GM21390 (cell line): ENCODE measurements around the gene TFR2.

ENCODE experiments used
- ATAC-seq: cut with Tn5 transposase; IDR thresholded peaks from one replicate; pipeline ENCODE4 v1.9.1; 2021; ENCODE audit not compliant: unreplicated experiment

TFR2 gene

DNA sequence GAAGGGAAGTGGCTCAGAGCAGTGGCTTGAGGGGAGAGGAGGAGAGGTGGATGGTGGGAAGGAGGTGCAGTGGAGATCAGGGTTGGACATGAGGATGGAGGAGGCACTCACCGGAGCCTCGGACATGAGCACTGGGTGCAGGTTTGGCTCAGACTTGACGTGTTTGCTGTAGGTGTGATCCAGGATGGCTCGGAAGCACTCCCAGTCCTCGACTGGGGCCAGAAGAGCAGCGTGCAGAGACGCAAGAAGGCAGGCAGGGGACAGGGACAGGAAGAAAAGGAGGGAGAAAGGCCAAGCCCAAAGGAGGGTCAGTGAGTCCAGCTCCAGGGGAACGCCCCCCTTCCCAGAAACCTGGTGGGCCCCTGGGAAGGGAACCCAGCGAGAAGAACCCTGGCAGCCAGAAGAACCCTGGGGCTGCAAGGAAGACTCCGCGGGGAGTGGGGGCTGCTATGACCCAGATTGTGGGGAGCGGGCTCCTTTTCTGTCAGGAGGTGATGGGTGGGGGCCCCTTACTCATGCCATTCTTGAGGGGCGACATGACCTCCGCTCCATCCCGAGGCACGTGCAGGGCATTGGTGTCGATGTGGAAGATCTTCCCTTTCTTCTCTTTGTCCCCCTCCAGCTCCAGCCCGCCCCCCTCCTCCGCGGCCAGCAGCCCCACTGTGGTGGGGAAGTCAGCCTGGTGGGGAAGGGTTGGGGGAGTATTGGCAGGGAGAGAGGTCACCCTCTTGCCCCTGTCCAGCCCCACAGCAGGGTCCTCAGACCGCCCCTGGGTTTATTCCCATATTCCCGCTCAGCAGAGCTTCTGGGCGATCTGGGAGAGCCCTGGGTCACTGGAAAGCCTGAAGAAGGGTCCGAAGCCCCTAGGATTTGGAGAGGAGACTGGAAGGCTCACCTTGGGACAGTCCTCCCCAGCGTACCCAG, 13.8 kb upstream of the TFR2 start:
- ATAC-seq, result no peak

DNA sequence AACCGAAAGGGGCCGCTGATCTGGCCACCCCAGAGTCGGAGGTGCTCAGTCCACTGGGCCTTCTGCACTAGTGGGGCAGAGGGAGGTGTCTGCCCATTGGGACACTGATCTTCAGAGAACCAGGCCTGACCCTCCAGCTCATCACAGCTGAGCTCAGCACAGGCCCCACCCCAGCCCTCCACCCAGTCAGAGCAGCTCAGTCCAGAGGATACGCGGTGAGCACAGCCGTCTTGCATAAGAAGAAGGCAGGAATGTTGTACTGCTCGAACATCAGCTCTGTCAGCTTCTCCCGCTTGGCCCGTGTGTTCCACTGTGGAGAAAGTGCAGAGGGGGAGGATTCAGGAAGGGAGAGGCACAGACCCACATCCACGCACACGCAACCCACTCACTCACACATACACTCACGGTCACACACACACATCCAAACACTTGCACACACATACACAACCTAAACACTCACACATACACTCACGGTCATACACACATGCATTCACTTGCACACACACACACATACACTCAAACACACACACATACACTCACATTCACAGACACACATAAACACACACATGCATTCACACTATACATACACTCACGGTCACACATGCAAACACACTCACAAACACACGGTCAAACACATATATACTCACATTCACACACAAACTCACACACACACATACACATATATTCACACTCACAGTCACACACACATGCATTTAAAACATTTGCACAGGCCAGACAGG, 8.6 kb upstream of the TFR2 start:
- ATAC-seq, result no peak

- ATAC-seq, result no peak
These were observed 1.2 kb upstream of the TFR2 start for GRCh38 chr7:100642534-100642907.

- no peak for ATAC-seq
These were observed 645 bp upstream of the TFR2 start for GRCh38 chr7:100641860-100642533.

DNA sequence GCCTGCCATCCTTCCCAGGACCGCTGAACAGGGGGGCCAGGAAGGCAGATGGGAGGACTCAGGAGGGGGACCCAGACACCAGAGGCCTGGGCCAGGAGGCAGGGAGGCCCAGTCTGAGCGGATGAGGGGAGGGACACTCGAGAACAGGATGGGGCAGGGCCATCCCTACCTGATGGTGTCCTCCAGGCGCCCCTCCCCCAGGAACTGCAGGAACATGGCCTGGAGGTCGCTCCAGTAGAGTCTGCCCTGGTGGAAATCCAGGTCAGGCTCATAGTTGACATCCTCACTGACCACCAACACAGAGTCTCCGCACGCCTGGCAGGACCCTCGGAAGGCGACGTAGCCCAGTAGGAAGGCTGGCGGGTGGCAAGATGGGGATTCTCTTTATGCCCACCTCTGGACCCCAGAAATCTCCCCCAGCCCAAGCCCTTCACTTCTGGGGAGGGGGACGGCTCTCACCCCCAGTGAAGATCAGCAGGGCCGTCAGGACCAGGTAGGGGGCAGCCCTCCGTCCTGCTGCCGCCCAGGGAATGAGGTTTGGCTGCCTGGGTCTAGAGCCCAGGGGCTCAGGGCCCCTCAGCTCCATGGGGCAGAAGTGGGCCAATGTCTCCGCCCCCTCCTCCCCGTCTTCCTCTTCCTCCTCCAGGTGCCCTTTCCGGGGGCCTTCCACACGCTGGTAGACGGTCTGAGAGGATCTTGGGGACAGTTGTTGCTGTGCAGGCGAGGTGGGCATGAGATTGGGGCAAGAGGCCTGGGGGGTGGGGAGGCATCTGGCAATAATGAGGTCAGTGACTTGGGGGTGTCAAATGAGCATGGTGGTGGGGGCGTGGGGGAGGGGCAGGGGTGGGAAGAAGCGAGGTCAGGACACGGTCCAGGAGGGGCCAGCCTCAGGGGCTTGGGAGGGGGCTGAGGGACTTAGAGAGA, 573 bp downstream of the TFR2 start:
- ATAC-seq, result no peak

- no peak for ATAC-seq
These were observed 1.3 kb downstream of the TFR2 start for GRCh38 chr7:100639995-100640516.

DNA sequence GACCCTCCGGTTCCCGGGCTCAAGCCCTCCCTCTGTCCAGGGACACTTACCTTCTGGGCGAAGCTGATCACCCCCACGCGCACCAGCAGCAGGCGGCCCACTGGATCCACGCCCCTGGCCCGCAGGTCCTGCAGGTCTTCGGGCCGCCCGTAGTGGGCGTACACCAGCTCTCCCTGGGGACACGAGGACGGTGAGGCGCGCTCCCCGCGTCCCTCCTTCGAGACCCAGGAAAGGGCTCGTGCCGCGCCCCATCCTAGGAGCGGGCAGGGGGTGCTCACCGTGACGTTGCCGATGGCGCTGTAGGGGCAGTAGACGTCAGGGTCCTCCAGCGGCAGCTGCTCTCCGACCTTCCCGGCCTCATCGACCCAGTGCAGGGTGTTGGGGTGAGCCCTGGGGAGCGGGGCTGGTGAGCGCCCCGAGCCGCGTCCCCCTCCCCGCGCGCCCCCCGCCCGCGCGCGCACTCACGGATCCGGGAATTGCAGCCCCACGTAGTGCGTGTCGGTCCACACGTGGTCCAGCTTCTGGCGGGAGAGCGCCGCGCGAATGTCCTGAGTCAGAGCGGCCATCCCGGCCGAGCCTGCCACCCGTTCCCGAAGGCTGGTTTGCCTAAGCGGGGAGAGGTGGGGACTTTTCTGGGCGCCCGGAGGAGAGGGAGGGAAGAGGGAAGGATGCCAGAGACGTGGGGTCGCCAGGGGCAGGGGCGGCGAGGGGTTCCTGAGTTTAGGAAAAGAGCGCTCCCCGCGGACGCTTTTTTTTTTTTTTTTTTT, 8.2 kb downstream of the TFR2 start:
- peak; percentile 53 for ATAC-seq

DNA sequence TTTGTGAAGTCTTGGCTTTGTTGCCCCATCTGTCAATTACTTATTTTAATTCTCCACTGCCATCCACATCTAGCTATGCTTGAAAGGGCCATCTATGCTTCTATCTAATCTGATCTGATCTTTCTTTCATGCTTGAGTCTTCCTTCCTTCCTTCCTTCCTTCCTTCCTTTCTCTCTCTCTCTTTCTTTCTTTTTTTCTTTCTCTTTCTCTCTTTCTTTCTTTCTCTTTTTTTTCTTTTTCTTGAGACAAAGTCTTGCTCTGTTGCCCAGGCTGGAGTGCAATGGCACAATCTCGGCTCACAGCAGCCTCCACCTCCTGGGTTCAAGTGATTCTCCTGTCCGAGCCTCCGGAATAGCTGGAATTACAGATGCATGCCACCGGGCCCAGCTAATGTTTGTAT, 11.3 kb downstream of the TFR2 start:
- ATAC-seq, result no peak

DNA sequence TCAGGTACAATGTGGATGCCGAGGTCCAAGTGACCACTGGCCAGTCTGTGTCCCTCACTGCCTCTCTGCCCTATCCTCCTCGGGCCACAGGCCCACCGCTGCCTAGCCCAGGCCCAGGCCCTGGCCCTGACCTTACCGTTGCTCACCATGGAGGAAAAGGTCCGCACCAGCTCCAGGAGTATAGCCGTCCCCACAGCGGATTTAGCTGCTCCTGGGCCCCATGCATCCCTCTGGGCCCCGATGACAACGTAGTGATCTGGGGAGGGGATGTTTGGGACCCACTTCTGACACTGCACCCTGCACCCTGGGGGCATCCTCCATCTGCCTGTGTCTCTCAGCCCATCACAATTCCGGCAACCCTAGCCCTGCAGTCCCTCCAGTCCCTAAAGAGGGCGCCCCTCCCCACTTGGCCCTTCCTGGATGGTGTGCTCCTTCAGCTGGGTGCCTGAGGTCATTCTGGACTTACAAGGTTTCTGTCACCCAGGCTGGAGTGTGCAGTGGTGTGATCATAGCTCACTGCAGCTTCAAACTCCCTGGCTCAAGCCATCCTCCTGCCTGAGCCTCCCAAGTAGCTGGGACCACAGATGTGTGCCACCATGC, 12.1 kb downstream of the TFR2 start:
- ATAC-seq, result no peak

DNA sequence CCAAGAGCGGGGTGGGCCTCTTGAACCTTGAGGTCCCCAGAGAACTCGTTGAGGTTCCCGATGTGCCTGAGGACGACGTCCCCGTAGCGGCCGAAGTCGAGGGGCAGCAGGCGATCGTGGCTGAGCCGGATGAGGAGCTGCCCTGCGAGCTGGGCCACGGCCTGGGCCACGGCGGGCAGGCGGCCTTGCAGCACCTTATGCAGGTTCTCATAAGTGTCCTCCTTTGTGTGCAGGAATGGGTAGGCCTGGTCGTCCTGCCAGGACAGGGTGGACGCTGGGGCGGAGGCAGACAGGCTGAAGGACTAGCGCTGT, 14.2 kb downstream of the TFR2 start:
- ATAC-seq, result no peak

- peak; percentile 80 for ATAC-seq
These were observed 14.7 kb downstream of the TFR2 start for GRCh38 chr7:100626530-100627237.

- ATAC-seq, result no peak
These were observed 15.3 kb downstream of the TFR2 start for GRCh38 chr7:100626055-100626454.

DNA sequence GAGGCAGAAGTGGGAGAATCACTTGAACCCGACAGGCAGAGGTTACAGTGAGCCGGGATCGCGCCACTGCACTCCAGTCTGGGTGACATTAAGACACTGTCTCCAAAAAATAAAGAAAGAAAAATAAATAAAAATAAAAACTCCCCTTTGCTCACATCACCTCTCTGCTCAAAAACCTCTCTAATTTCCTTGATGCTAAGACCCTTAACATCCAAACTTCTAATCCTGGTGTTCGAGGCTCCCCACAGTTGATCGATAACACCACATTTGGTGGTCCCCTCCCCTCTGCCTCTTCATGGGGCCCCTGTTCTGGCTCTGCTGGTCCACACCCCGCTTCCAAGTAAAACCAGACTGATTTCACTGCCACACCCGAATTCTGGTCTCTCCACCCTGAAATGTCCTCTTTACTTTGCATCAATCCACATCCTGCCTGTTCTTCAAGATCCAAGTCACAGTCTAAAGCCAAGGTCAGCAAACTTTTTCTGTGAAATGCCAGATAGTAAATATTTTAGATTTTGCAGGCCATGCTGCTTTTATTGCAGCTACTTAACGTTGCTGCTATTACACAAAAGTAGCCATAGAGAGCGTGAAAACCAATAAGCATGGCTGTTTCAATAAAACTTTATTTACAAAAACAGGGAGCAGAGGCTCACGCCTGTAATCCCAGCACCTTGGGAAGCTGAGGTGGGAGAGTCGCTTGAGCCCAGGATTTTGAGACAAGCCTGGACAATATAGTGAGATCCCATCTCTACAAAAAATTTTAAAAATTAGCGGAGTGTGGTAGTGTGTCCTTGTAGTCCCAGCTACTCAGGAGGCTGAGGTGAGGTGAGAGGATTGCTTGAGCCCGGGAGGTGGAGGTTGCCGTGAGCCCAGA, 17.2 kb downstream of the TFR2 start:
- ATAC-seq, result no peak

GRCh38 chr7:100621554-100621953, 19.8 kb downstream of the TFR2 start:
- ATAC-seq, result no peak

- no peak for ATAC-seq
These were observed 20.5 kb downstream of the TFR2 start for GRCh38 chr7:100620804-100621203.

DNA sequence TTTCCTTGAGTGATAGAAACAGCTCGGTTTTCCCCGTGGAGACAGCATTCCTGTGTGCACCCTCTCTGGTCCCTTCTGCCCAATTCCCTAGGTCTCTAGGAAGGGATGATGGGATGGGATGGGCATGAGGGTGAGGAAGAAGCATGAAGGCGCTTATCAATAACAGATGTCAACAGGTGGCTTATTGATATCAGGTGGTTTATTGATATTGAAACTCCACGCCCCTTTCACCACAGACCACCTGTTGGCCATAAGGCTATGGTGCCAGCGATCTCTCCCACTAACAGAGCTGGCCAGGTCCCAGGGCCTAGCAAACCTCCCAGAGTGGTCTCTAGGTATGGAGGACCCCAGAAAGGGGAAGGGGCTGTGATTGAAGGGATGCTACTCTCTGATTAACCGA, 21.1 kb downstream of the TFR2 start:
- ATAC-seq, result no peak

DNA sequence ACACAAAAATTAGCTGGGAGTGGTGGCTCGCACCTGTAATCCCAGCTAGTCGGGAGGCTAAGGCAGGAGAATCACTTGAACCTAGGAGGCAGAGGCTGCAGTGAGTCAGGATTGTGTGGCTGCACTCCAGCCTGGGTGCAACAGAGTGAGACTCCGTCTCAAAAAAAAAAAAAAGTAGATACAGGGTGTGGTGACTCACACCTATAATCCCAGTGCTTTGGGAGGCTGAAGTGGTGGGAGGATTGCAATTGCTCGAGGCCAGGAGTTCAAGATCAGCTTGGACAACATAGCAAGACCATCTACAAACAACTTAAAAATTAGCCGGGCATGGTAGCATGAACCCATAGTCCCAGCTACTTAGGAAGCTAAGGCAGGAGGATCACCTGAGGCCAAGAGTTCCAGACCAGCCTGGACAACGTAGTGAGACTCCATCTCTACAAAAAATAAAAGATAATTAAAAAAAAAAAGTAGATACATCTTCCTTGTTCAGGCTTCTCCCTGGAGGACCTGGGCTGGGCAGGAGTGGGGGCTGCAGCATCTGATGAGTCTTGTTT, 27.0 kb downstream of the TFR2 start:
- no peak for ATAC-seq
